SH-SY5Y (cell line): ENCODE data around the gene PGAP2.

Source experiments
- GATA2 ChIP-seq: IDR thresholded peaks from 2 replicates; pipeline ENCODE4 v1.6.1; 2011; ENCODE audit warnings: mild to moderate bottlenecking, low read depth, low read length
- GATA3 ChIP-seq: IDR thresholded peaks from 2 replicates; pipeline ENCODE4 v1.6.1; 2011; ENCODE audit warnings: low read depth, mild to moderate bottlenecking, low read length, moderate library complexity

DNA sequence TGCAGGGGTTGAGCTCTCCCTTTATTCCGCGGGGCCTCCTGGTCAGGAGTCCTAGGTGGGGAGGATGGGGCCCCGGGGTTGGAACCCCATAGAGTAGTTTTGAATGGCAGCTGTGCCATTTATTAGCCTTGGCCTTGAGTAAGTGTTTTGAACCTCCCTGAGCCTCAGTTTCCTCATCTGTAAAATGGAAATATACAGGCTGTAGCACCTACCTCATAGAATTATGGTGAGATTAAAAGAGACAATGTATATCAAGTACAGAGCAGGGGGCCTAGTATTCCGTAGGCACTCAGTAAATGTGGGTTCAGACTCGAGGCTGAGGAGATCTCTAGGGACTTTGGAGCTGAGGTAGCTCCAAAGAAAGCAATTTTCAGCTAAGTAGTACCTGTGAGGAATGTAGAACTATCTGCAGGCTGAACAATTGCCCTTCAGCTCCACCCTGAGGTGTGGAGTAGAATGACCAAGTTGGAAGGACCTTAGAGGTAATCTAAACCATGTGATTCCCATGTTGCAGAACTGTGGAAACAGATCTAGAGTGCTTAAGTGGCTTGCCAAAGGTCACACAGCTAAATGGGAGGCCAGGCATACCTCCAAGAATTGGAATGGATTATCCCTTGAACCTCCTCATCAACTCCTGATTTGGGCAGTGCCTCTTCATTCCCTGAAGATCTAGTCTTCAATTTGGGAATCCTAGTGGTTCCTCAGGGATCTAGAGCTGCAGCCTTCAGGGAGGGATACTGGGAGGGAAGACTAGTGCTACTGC, 682 bp downstream of the PGAP2 start:
- no peak for TF ChIP-seq GATA2
- TF ChIP-seq GATA3 = no peak
